ENCODE measurements around the gene KCNQ1OT1. TPM values are rescaled to one million over a fixed set of nuclear protein-coding genes. Genes with fewer than 3 reads are reported as not detected.

KCNQ1OT1 gene
- total and polyA plus RNA-seq, 4 donors, result 0.05 to 4.9 (median 0.61) TPM

DNA sequence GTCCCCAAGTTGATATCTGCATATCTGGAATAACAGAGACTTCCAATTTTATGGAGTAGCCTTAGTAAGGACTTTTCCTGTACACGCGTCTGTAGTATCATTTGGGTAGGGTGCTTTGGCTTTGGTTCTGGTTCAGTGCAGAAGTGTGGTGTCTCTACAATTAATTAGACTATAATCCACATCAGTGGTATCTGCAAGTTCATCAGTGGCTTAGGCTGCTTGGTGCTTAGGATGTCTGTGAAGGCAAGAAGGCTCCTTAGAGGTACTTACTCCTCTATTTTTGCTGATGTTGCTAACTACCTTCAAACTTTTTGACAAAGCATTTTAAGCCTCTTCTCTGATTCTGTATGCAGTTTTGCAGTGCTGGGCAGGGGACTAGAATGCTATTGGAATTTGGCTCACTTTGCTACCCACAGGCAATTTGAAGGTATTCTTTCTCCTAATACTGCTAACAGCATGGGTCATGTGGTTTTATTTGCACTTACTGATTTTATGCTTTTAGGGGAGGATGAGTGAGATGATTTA, 49.4 kb downstream of the KCNQ1OT1 start:
- DNase-seq (ENCODE audit: low spot score), result no peak
- H3K27me3 ChIP-seq (ENCODE audit: control insufficient read depth in 4 of 4, insufficient read depth in 4 of 4, low read length in 3 of 4), result no peaks in the 10 kb centered on the region
- no peak for TF ChIP-seq RAD21 (IDR thresholded peaks at IDR 0.05)
- no peak overlapping the region for H3K27ac ChIP-seq (ENCODE audit: low read depth in 1 of 2, low read length in 2 of 2)
- H3K9ac ChIP-seq (ENCODE audit: low read depth in 1 of 2, low read length in 2 of 2), result no peak overlapping the region
- peaks cover 15 to 45% (median 33%) of the 10 kb centered on the region in 4 donors for H3K9me3 ChIP-seq (ENCODE audit: control insufficient read depth in 4 of 4, low read length in 3 of 4)
- H3K4me3 ChIP-seq (ENCODE audit: low read depth in 1 of 3, low read length in 3 of 3), result no peak overlapping the region
- H3K36me3 ChIP-seq (ENCODE audit: control insufficient read depth in 4 of 4, insufficient read depth in 3 of 4, low read depth in 1 of 4, low read length in 3 of 4), result no peaks in the 10 kb centered on the region
- no peaks in the 10 kb centered on the region for H3K4me1 ChIP-seq (ENCODE audit: control insufficient read depth in 4 of 4, insufficient read depth in 4 of 4, low read length in 3 of 4)
- 98% methylated on average over 2 of the region's 2 CpGs for WGBS

DNA sequence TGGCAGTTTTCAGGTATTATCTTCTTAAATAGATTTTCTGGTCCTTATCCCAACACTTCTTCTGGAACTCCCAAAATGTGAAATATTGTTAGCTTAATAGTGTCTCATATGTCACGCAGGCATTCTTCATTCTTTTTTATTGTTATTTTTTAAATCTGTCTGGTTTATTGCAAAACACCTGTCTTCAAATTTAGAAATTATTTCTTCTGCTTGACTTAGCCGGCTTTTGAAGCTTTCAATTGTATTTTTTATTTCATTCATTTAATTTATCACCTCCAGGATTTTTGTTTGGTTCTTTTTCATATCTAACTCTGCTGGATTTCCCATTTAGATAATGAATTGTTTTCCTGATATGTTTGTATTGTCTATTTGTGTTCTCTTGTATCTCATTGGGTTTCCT, 49.9 kb downstream of the KCNQ1OT1 start:
- Histone ChIP-seq H3K27me3 (ENCODE audit: control insufficient read depth in 4 of 4, insufficient read depth in 4 of 4, low read length in 3 of 4) (no peaks in the 10 kb centered on the region), H3K4me3 (ENCODE audit: low read depth in 1 of 3, low read length in 3 of 3) (no peak overlapping the region), H3K4me1 (ENCODE audit: control insufficient read depth in 4 of 4, insufficient read depth in 4 of 4, low read length in 3 of 4) (no peaks in the 10 kb centered on the region), H3K9ac (ENCODE audit: low read depth in 1 of 2, low read length in 2 of 2) (no peak overlapping the region), H3K36me3 (ENCODE audit: control insufficient read depth in 4 of 4, insufficient read depth in 3 of 4, low read depth in 1 of 4, low read length in 3 of 4) (no peaks in the 10 kb centered on the region), H3K9me3 (ENCODE audit: control insufficient read depth in 4 of 4, low read length in 3 of 4) (peaks cover 19 to 49% (median 36%) of the 10 kb centered on the region in 4 donors), H3K27ac (ENCODE audit: low read depth in 1 of 2, low read length in 2 of 2) (no peak overlapping the region)
- WGBS, result 95% methylated on average over 2 of the region's 2 CpGs
- TF ChIP-seq FOXA2 (IDR thresholded peaks at IDR 0.05) (no peak), HNF4G (IDR thresholded peaks at IDR 0.05) (no peak), RXRA (IDR thresholded peaks at IDR 0.05) (no peak), EGR1 (IDR thresholded peaks at IDR 0.05; ENCODE audit: low read depth in 2 of 2) (no peak)
- TF ChIP-seq, protein P1, sequence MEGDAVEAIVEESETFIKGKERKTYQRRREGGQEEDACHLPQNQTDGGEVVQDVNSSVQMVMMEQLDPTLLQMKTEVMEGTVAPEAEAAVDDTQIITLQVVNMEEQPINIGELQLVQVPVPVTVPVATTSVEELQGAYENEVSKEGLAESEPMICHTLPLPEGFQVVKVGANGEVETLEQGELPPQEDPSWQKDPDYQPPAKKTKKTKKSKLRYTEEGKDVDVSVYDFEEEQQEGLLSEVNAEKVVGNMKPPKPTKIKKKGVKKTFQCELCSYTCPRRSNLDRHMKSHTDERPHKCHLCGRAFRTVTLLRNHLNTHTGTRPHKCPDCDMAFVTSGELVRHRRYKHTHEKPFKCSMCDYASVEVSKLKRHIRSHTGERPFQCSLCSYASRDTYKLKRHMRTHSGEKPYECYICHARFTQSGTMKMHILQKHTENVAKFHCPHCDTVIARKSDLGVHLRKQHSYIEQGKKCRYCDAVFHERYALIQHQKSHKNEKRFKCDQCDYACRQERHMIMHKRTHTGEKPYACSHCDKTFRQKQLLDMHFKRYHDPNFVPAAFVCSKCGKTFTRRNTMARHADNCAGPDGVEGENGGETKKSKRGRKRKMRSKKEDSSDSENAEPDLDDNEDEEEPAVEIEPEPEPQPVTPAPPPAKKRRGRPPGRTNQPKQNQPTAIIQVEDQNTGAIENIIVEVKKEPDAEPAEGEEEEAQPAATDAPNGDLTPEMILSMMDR (IDR thresholded peaks at IDR 0.05; ENCODE audit: low read depth, low read length, missing input control), result no peak
- TF ChIP-seq, protein P2, sequence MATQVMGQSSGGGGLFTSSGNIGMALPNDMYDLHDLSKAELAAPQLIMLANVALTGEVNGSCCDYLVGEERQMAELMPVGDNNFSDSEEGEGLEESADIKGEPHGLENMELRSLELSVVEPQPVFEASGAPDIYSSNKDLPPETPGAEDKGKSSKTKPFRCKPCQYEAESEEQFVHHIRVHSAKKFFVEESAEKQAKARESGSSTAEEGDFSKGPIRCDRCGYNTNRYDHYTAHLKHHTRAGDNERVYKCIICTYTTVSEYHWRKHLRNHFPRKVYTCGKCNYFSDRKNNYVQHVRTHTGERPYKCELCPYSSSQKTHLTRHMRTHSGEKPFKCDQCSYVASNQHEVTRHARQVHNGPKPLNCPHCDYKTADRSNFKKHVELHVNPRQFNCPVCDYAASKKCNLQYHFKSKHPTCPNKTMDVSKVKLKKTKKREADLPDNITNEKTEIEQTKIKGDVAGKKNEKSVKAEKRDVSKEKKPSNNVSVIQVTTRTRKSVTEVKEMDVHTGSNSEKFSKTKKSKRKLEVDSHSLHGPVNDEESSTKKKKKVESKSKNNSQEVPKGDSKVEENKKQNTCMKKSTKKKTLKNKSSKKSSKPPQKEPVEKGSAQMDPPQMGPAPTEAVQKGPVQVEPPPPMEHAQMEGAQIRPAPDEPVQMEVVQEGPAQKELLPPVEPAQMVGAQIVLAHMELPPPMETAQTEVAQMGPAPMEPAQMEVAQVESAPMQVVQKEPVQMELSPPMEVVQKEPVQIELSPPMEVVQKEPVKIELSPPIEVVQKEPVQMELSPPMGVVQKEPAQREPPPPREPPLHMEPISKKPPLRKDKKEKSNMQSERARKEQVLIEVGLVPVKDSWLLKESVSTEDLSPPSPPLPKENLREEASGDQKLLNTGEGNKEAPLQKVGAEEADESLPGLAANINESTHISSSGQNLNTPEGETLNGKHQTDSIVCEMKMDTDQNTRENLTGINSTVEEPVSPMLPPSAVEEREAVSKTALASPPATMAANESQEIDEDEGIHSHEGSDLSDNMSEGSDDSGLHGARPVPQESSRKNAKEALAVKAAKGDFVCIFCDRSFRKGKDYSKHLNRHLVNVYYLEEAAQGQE (IDR thresholded peaks at IDR 0.05), result no peak
- no peak for DNase-seq (ENCODE audit: low spot score)

DNA sequence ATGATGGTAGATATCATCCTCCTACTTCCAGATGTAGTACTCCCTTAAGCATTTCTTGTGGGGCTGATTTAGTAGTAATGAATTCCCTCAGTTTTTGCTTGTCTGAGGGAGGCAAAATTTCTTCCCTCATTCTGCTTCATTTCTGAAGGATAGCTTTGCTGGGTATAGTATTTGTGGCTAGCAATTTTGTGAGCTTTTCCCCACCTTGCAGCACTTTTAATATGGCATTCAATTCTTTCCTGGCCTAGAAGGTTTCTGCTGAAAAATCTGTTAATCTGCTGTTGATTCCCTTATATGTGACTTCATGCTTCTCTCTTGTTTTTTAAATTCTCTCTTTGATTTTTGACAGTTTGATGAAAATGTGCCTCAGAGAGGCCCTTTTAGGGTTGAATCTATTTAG, 50.4 kb downstream of the KCNQ1OT1 start:
- peaks cover 22 to 52% (median 39%) of the 10 kb centered on the region in 4 donors for H3K9me3 ChIP-seq (ENCODE audit: control insufficient read depth in 4 of 4, low read length in 3 of 4)
- no peaks in the 10 kb centered on the region for H3K27me3 ChIP-seq (ENCODE audit: control insufficient read depth in 4 of 4, insufficient read depth in 4 of 4, low read length in 3 of 4)
- H3K36me3 ChIP-seq (ENCODE audit: control insufficient read depth in 4 of 4, insufficient read depth in 3 of 4, low read depth in 1 of 4, low read length in 3 of 4), result no peaks in the 10 kb centered on the region
- no peak overlapping the region for H3K4me3 ChIP-seq (ENCODE audit: low read depth in 1 of 3, low read length in 3 of 3)
- no peaks in the 10 kb centered on the region for H3K4me1 ChIP-seq (ENCODE audit: control insufficient read depth in 4 of 4, insufficient read depth in 4 of 4, low read length in 3 of 4)
- no peak overlapping the region for H3K9ac ChIP-seq (ENCODE audit: low read depth in 1 of 2, low read length in 2 of 2)
- TF ChIP-seq, protein P3, sequence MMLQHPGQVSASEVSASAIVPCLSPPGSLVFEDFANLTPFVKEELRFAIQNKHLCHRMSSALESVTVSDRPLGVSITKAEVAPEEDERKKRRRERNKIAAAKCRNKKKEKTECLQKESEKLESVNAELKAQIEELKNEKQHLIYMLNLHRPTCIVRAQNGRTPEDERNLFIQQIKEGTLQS (IDR thresholded peaks at IDR 0.05), result no peak
- TF ChIP-seq FOXA1 (IDR thresholded peaks at IDR 0.05) (no peak), GABPA (IDR thresholded peaks at IDR 0.05 in 1 of 2, conservative IDR thresholded peaks at IDR 0.05 in 1 of 2) (no peak), HNF4A (conservative IDR thresholded peaks at IDR 0.05) (no peak)
- no peak for DNase-seq (ENCODE audit: low spot score)
- no peak overlapping the region for H3K27ac ChIP-seq (ENCODE audit: low read depth in 1 of 2, low read length in 2 of 2)
